K562 (cell line): ENCODE measurements around the gene TMEM156. TPM values are rescaled to one million over a fixed set of nuclear protein-coding genes. Genes with fewer than 3 reads are reported as not detected.

ENCODE experiments used
- ATAC-seq: fragments of 200-7000 bp; cut with Tn5 transposase; 3 replicates; pipeline ENCODE4 v1.9.1; 2020; ENCODE audit warnings: moderate library complexity
- BruUV-seq: library from RNA; stranded (reverse); fragments of 400-500 nt; replicated peaks from 2 replicates; lab custom pipeline; 2021; lab: Mats Ljungman, UMichigan
- CTCF ChIA-PET: fragments of 300-600 bp; formaldehyde crosslinking; extraction: SDS; loops from one replicate; lab custom pipeline; 2021; ENCODE audit warnings: low intra/inter-chr PET ratio; lab: Yijun Ruan, JAX
- POLR2A ChIA-PET: fragments of 300-600, 350-650 bp; sonication (Branson Sonifier 250); formaldehyde crosslinking; extraction: SDS; loops from one replicate; lab custom pipeline; 2021; ENCODE audit warnings: antibody characterized with exemption, inconsistent platforms; lab: Yijun Ruan, JAX
- DNase-seq, 4 experiments: peaks; one replicate each; pipeline versions ENCODE4 v3.0.0 to v3.0.0-alpha.2; 2011 to 2018; ENCODE audit warnings: low spot score in 3 of 4, mixed read lengths in 3 of 4; ENCODE audit errors: extremely low read depth in 1 of 4
- FAIRE-seq: peaks from 2 replicates; lab custom pipeline; 2011; peaks lifted over from hg19 to GRCh38; lab: Jason Lieb, UNC
- H2AFZ ChIP-seq: 2 replicates; pipeline ENCODE4 v1.6.0; 2011; ENCODE audit warnings: low read depth, low read length, control low read depth, inconsistent platforms
- H3K27ac ChIP-seq: fragments of 200-600 bp; 3 replicates; pipeline ENCODE4 v1.8.0; 2011; ENCODE audit warnings: low read depth, mild to moderate bottlenecking, control low read depth, inconsistent platforms, low read length, moderate library complexity, mixed read lengths; ENCODE audit errors: extremely low read depth
- H3K27me3 ChIP-seq, 2 experiments: fragments of 300-600 bp in 1 of 2; 2 replicates in 1 of 2; 3 replicates in 1 of 2; pipeline versions ENCODE4 v1.6.0 to v1.8.0; 2011; ENCODE audit warnings: inconsistent platforms in 2 of 2, low read length in 2 of 2, mild to moderate bottlenecking in 1 of 2, mixed read lengths in 1 of 2, moderate library complexity in 1 of 2; ENCODE audit not compliant: control insufficient read depth in 2 of 2, insufficient read depth in 2 of 2
- H3K36me3 ChIP-seq: fragments of 300-600 bp; 3 replicates; pipeline ENCODE4 v1.8.0; 2011; ENCODE audit warnings: mild to moderate bottlenecking, low read length, inconsistent platforms; ENCODE audit not compliant: control insufficient read depth, insufficient read depth
- H3K4me1 ChIP-seq, 2 experiments: fragments of 200-600 bp in 1 of 2; replicated peaks in 1 of 2; 2 replicates in 1 of 2; 3 replicates in 1 of 2; pipeline versions ENCODE4 v1.5.1 to v1.8.0; 2011; ENCODE audit warnings: inconsistent platforms in 2 of 2, low read length in 2 of 2, mild to moderate bottlenecking in 1 of 2, mixed read lengths in 1 of 2, moderate library complexity in 1 of 2; ENCODE audit not compliant: control insufficient read depth in 2 of 2, insufficient read depth in 2 of 2
- H3K4me2 ChIP-seq: 2 replicates; pipeline ENCODE4 v1.6.1; 2011; ENCODE audit warnings: low read length, control low read depth, inconsistent platforms, mixed read lengths; ENCODE audit not compliant: insufficient read depth
- H3K4me3 ChIP-seq: fragments of 200-600 bp; sonication (generic), shearing (Covaris generic); 2 replicates; pipeline ENCODE4 v1.5.1; 2016; ENCODE audit warnings: control low read depth, inconsistent platforms
- H3K79me2 ChIP-seq: fragments of 200-600 bp; 3 replicates; pipeline ENCODE4 v1.8.0; 2011; ENCODE audit warnings: low read length, inconsistent platforms; ENCODE audit not compliant: control insufficient read depth, insufficient read depth
- H3K9ac ChIP-seq, 2 experiments: 2 replicates each; pipeline versions ENCODE4 v1.6.0 to v1.6.1; 2011; ENCODE audit warnings: low read depth in 2 of 2, low read length in 2 of 2, control low read depth in 1 of 2, inconsistent platforms in 1 of 2, mild to moderate bottlenecking in 1 of 2, mixed read lengths in 1 of 2; ENCODE audit not compliant: insufficient read depth in 1 of 2
- H3K9me1 ChIP-seq: one replicate; pipeline ENCODE4 v1.6.0; 2011; ENCODE audit warnings: inconsistent platforms, mild to moderate bottlenecking, low read length, moderate library complexity; ENCODE audit not compliant: control insufficient read depth, insufficient read depth
- H3K9me3 ChIP-seq: replicated peaks from 2 replicates; pipeline ENCODE4 v1.5.1; 2011; ENCODE audit warnings: low read depth, low read length, inconsistent platforms; ENCODE audit not compliant: control insufficient read depth, insufficient read depth
- H4K20me1 ChIP-seq: replicated peaks from 2 replicates; pipeline ENCODE4 v1.6.1; 2011; ENCODE audit warnings: low read length, inconsistent platforms, mixed read lengths; ENCODE audit not compliant: control insufficient read depth, insufficient read depth
- ATF2 ChIP-seq: sonication (generic); formaldehyde crosslinking; IDR thresholded peaks from 2 replicates; pipeline ENCODE4 v1.8.1; 2022; ENCODE audit warnings: missing genetic modification reagents
- CCAR2 ChIP-seq: fragments of 200-400 bp; formaldehyde crosslinking; IDR thresholded peaks from 2 replicates; pipeline ENCODE4 v1.6.1; 2017; ENCODE audit warnings: mild to moderate bottlenecking, low read depth, low read length
- EP400 ChIP-seq: fragments of 450-650 bp; IDR thresholded peaks from 2 replicates; pipeline ENCODE4 v1.6.1; 2017; ENCODE audit warnings: antibody characterized with exemption, mild to moderate bottlenecking, moderate library complexity
- HMG20A ChIP-seq: fragments of 450-650 bp; formaldehyde crosslinking; conservative IDR thresholded peaks from 2 replicates; pipeline ENCODE4 v1.4.0; 2020; ENCODE audit warnings: mild to moderate bottlenecking, mixed read lengths
- IFI16 ChIP-seq: fragments of 250-450 bp; sonication (Bioruptor Pico); IDR thresholded peaks from 2 replicates; pipeline ENCODE4 v2.1.2; 2022; ENCODE audit warnings: mild to moderate bottlenecking, inconsistent platforms
- KLF16 ChIP-seq: IDR thresholded peaks from 2 replicates; pipeline ENCODE4 v1.6.1; 2016; ENCODE audit warnings: antibody characterized with exemption
- MTA1 ChIP-seq: fragments of 450-650 bp; IDR thresholded peaks from 2 replicates; pipeline ENCODE4 v1.6.1; 2017; ENCODE audit warnings: borderline replicate concordance
- NBN ChIP-seq: fragments of 450-650 bp; IDR thresholded peaks from 2 replicates; pipeline ENCODE4 v1.6.1; 2016; ENCODE audit warnings: low read depth, mild to moderate bottlenecking
- NCOA1 ChIP-seq: fragments of 450-650 bp; IDR thresholded peaks from 2 replicates; pipeline ENCODE4 v1.6.1; 2016; ENCODE audit warnings: low read depth
- NFXL1 ChIP-seq: fragments of 450-650 bp; formaldehyde crosslinking; IDR thresholded peaks from 2 replicates; pipeline ENCODE4 v1.4.0; 2021; ENCODE audit warnings: mild to moderate bottlenecking
- NR1H2 ChIP-seq: sonication (generic); formaldehyde crosslinking; IDR thresholded peaks from 2 replicates; pipeline ENCODE4 v1.4.0; 2020; ENCODE audit warnings: mild to moderate bottlenecking, missing genetic modification reagents
- SNIP1 ChIP-seq: fragments of 450-650 bp; IDR thresholded peaks from 2 replicates; pipeline ENCODE4 v1.7.1; 2017; ENCODE audit warnings: low read depth, mild to moderate bottlenecking
- USF1 ChIP-seq: sonication (generic); formaldehyde crosslinking; IDR thresholded peaks from 2 replicates; pipeline ENCODE4 v1.9.0; 2022; ENCODE audit warnings: mild to moderate bottlenecking, missing genetic modification reagents
- ZNF146 ChIP-seq: IDR thresholded peaks from one replicate; pipeline ENCODE4 v1.6.1; 2018; ENCODE audit warnings: missing compliant biosample characterization; ENCODE audit not compliant: unreplicated experiment
- ZNF449 ChIP-seq: fragments of 250-450 bp; sonication (Bioruptor Pico); IDR thresholded peaks from 2 replicates; pipeline ENCODE4 v1.8.0; 2022; ENCODE audit warnings: moderate library complexity, mild to moderate bottlenecking, inconsistent platforms
- ZNF655 ChIP-seq: fragments of 250-450 bp; sonication (Bioruptor Pico); IDR thresholded peaks from 2 replicates; pipeline ENCODE4 v1.5.0; 2021
- ZNF75A ChIP-seq: fragments of 450-650 bp; formaldehyde crosslinking; IDR thresholded peaks from 2 replicates; pipeline ENCODE4 v1.4.0; 2020; ENCODE audit warnings: mild to moderate bottlenecking
- in situ Hi-C: fragments of 300-500 bp; cut with MboI; formaldehyde crosslinking; loops from 4 replicates; pipeline ENCODE4 v1.15.0; 2018; ENCODE audit warnings: inconsistent platforms, mixed read lengths
- intact Hi-C: fragments of 100-400 bp; cut with micrococcal nuclease; formaldehyde crosslinking; loops from 2 replicates; pipeline ENCODE4 v1.14.2; 2022
- polyA plus RNA-seq, 8 experiments: library from polyadenylated mRNA; depleted of rRNA in 4 of 8; stranded (reverse) in 5 of 8; unstranded in 3 of 8; fragments of >200 nt; fragmentation: Nextera tagmentation in 2 of 8; fragmentation: Illumina TruSeq in 1 of 8; extraction: Ambion mirVana in 2 of 8; extraction: Trizol in 1 of 8; gene quantifications; 2 replicates each; pipeline versions ENCODE4 v1.2.1 to v1.2.3, GENCODE V29; 2011 to 2014; ENCODE audit warnings: inconsistent platforms in 1 of 8, missing spikeins in 1 of 8
- total RNA-seq, 7 experiments: library from RNA; depleted of rRNA in 6 of 7; stranded (reverse); fragments of >200 nt in 6 of 7; fragmentation: Illumina TruSeq in 2 of 7; extraction: Trizol in 2 of 7; gene quantifications; 2 replicates each; pipeline versions ENCODE4 v1.2.1 to v1.2.3, GENCODE V29; 2011 to 2021; ENCODE audit warnings: low replicate concordance in 1 of 7

TMEM156 gene
- total and polyA plus RNA-seq, 9 of the 15 experiments (the other 6 are each of a cell fraction or from before 2014, with no cell fraction given), result 3.5 to 9.6 (median 6.4) TPM

GRCh38 chr4:39063430-39063829 lies 31.2 kb upstream of the TMEM156 start:
- Histone ChIP-seq H3K9me3 (no peaks in the 10 kb centered on the region), H2AFZ (no peak overlapping the region), H3K4me1 (0 out of 5 replicates have a peak, but pooled peaks cover 0 to under 1% of the 10 kb centered on the region in 2 experiments), H3K9me1 (no peaks in the 10 kb centered on the region), H3K79me2 (no peaks in the 10 kb centered on the region), H3K27me3 (no peaks in the 10 kb centered on the region), H3K27ac (no peak overlapping the region), H3K4me3 (no peak overlapping the region), H3K9ac (no peak overlapping the region), H4K20me1 (no peaks in the 10 kb centered on the region), H3K36me3 (no peaks in the 10 kb centered on the region), H3K4me2 (no peak overlapping the region)
- TF ChIP-seq ZNF449 (CRISPR knock-in tag) (no peak), NFXL1 (CRISPR knock-in tag) (no peak), ATF2 (no peak), ZNF146 (CRISPR knock-in tag) (no peak), ZNF655 (CRISPR knock-in tag) (no peak), KLF16 (no peak), ZNF75A (CRISPR knock-in tag) (no peak), EP400 (no peak), MTA1 (no peak), NCOA1 (no peak), NR1H2 (CRISPR knock-in tag) (no peak), SNIP1 (no peak), HMG20A (no peak), CCAR2 (no peak), USF1 (no peak), NBN (no peak), IFI16 (CRISPR knock-in tag) (no peak)
- in situ Hi-C loops, result no loop called here
- DNase-seq (no peak), ATAC-seq (no peak), FAIRE-seq (no peak)
- intact Hi-C loops, result no loop called here
- CTCF ChIA-PET, result no interaction called here
- POLR2A ChIA-PET, result interaction anchor here (1.3 kb wide), 1 partner anchor 12 kb away, joined by 3 read pairs; no protein-coding TSS in a partner anchor
- no TSS peak for BruUV-seq
